Osteoblast (primary cell): ENCODE measurements around the gene ZNF622. TPM values are rescaled to one million over a fixed set of nuclear protein-coding genes. Genes with fewer than 3 reads are reported as not detected.

Experiments used
- DNase-seq: peaks from one replicate; pipeline ENCODE4 v3.0.0; 2011; ENCODE audit warnings: low spot score, mixed read lengths; ENCODE audit not compliant: insufficient read length; ENCODE audit errors: missing footprints
- H2AFZ ChIP-seq: 2 replicates; pipeline ENCODE4 v1.6.0; 2011; ENCODE audit warnings: mild to moderate bottlenecking, low read length
- H3K27ac ChIP-seq: 2 replicates; pipeline ENCODE4 v1.5.1; 2011; ENCODE audit warnings: mild to moderate bottlenecking, low read depth, low read length, moderate library complexity
- H3K27me3 ChIP-seq: 2 replicates; pipeline ENCODE4 v1.6.0; 2012; ENCODE audit warnings: mild to moderate bottlenecking, control low read depth, inconsistent platforms, low read length, moderate library complexity; ENCODE audit not compliant: insufficient read depth
- H3K36me3 ChIP-seq: 2 replicates; pipeline ENCODE4 v1.5.1; 2011; ENCODE audit warnings: mild to moderate bottlenecking, low read length, control low read depth, moderate library complexity; ENCODE audit not compliant: insufficient read depth
- H3K4me1 ChIP-seq: 2 replicates; pipeline ENCODE4 v1.5.1; 2011; ENCODE audit warnings: mild to moderate bottlenecking, low read length, control low read depth, moderate library complexity; ENCODE audit not compliant: insufficient read depth
- H3K4me2 ChIP-seq: 2 replicates; pipeline ENCODE4 v1.6.0; 2011; ENCODE audit warnings: mild to moderate bottlenecking, low read length; ENCODE audit not compliant: insufficient read depth
- H3K4me3 ChIP-seq: fragments of 200-600 bp; sonication (generic); 3 replicates; pipeline ENCODE4 v1.5.1; 2012; ENCODE audit warnings: mild to moderate bottlenecking, low read length, inconsistent platforms; ENCODE audit not compliant: insufficient read depth
- H3K79me2 ChIP-seq: 2 replicates; pipeline ENCODE4 v1.6.0; 2012; ENCODE audit warnings: mild to moderate bottlenecking, low read length, control low read depth, inconsistent platforms; ENCODE audit not compliant: insufficient read depth
- H3K9me3 ChIP-seq: 2 replicates; pipeline ENCODE4 v1.5.1; 2011; ENCODE audit warnings: low read depth, low read length, control low read depth
- H4K20me1 ChIP-seq: 2 replicates; pipeline ENCODE4 v1.6.0; 2012; ENCODE audit warnings: mild to moderate bottlenecking, low read length, control low read depth; ENCODE audit not compliant: insufficient read depth
- CTCF ChIP-seq: IDR thresholded peaks from 2 replicates; pipeline ENCODE4 v1.5.1; 2011; ENCODE audit warnings: mild to moderate bottlenecking, low read depth, low read length, moderate library complexity; ENCODE audit errors: extremely low read depth
- total RNA-seq: library from RNA; depleted of rRNA; stranded (reverse); fragments of >200 nt; gene quantifications from 2 replicates; pipeline ENCODE4 v1.2.3, GENCODE V29; 2012

The ZNF622 gene
- total RNA-seq, 1 donor = 69.8 TPM

DNA sequence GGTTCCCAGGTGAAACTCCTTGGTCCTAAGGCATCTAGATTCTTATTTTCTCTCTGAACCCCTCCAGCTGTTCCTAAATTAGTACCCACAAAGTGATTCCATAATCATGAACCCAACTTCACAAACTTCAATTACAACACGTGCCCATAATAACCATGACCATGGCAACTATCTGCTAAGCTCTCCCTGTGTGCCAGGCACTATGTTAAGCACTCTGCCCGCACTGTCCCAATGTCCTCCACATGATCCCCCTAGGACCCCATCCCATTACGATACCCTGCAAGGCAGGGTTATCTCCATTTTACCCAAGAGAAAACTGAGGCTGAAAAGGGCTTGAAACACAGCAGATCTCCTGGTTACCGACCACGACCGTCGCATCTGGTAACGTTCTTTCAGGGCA lies 25.3 kb upstream of the ZNF622 start:
- Histone ChIP-seq H3K27ac (no peak overlapping the region), H4K20me1 (no peaks in the 10 kb centered on the region), H3K4me1 (no peaks in the 10 kb centered on the region), H3K27me3 (peaks cover 3% of the 10 kb centered on the region), H3K79me2 (no peaks in the 10 kb centered on the region), H2AFZ (no peak overlapping the region), H3K4me3 (no peak overlapping the region), H3K9me3 (no peaks in the 10 kb centered on the region), H3K4me2 (no peak overlapping the region), H3K36me3 (no peaks in the 10 kb centered on the region)
- no peak for TF ChIP-seq CTCF
- no peak for DNase-seq

GRCh38 chr5:16489322-16489791 lies 23.8 kb upstream of the ZNF622 start:
- Histone ChIP-seq H4K20me1 (no peaks in the 10 kb centered on the region), H3K4me1 (no peaks in the 10 kb centered on the region), H3K9me3 (no peaks in the 10 kb centered on the region), H3K79me2 (no peaks in the 10 kb centered on the region), H3K4me3 (no peak overlapping the region), H3K4me2 (no peak overlapping the region), H3K27me3 (peaks cover 3% of the 10 kb centered on the region), H3K27ac (no peak overlapping the region), H3K36me3 (no peaks in the 10 kb centered on the region), H2AFZ (no peak overlapping the region)
- DNase-seq = peak; percentile 41
- peak; percentile 78 for TF ChIP-seq CTCF

- Histone ChIP-seq H3K9me3 (no peaks in the 10 kb centered on the region), H3K79me2 (no peaks in the 10 kb centered on the region), H3K27ac (no peak overlapping the region), H2AFZ (no peak overlapping the region), H3K4me1 (no peaks in the 10 kb centered on the region), H3K27me3 (peaks cover 3% of the 10 kb centered on the region), H3K4me3 (no peak overlapping the region), H3K36me3 (no peaks in the 10 kb centered on the region), H3K4me2 (no peak overlapping the region), H4K20me1 (no peaks in the 10 kb centered on the region)
- DNase-seq = no peak
- no peak for TF ChIP-seq CTCF
Measured at GRCh38 chr5:16487456-16487855, 21.9 kb upstream of the ZNF622 start.

DNA sequence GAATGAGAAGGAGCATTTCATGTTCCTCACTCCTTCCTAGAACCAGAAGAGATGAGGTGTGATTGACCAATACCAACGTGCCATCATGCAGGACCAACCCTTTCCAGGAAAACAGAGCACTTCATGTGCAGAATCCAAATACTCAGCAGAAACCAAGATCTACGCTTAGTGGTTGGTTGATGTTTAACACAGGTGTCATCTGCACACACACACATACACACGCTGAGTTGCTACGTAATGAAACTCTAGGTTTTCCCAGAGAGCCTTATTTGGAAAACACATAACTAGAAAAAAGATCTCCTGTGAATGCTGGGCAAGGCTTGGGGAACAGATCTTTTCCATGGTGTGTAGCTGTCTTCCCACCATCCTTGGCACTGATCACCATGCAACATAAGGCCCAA lies 21.1 kb upstream of the ZNF622 start:
- H3K9me3 ChIP-seq = no peaks in the 10 kb centered on the region
- H3K4me1 ChIP-seq = no peaks in the 10 kb centered on the region
- H2AFZ ChIP-seq = no peak overlapping the region
- H3K27me3 ChIP-seq = peaks cover 3% of the 10 kb centered on the region
- H3K36me3 ChIP-seq = no peaks in the 10 kb centered on the region
- H3K4me3 ChIP-seq = no peak overlapping the region
- H3K27ac ChIP-seq = no peak overlapping the region
- H3K79me2 ChIP-seq = no peaks in the 10 kb centered on the region
- TF ChIP-seq CTCF = no peak
- no peak overlapping the region for H3K4me2 ChIP-seq
- DNase-seq = no peak
- H4K20me1 ChIP-seq = no peaks in the 10 kb centered on the region
